ENCODE data around the gene FGGY. TPM values are rescaled to one million over a fixed set of nuclear protein-coding genes. Genes with fewer than 3 reads are reported as not detected.

FGGY gene
- total and polyA plus RNA-seq, 2 donors (not counting 1 experiment from before 2014, with no cell fraction given), result 6.1 to 38.5 TPM

- H3K36me3 ChIP-seq (replicated peaks in 1 of 2; ENCODE audit: control extremely low read depth in 1 of 2, control insufficient read depth in 1 of 2, extremely low read depth in 1 of 2, insufficient read depth in 2 of 2, low read length in 1 of 2), result no peaks in the 10 kb centered on the region
- no peak overlapping the region for H3K4me2 ChIP-seq (replicated peaks; ENCODE audit: low read depth, low read length, poor library complexity, severe bottlenecking)
- no peak overlapping the region for H3K27ac ChIP-seq (ENCODE audit: low read length in 2 of 2)
- no peaks in the 10 kb centered on the region for H4K20me1 ChIP-seq (ENCODE audit: control insufficient read depth, insufficient read depth, low read length, poor library complexity, severe bottlenecking)
- H3K27me3 ChIP-seq (replicated peaks in 1 of 4; ENCODE audit: control extremely low read depth in 1 of 4, control insufficient read depth in 3 of 4, insufficient read depth in 4 of 4, low read length in 3 of 4), result no peaks in the 10 kb centered on the region
- DNase-seq, result no peak
- intact Hi-C loops (cut with micrococcal nuclease), result no loop called here
- H3K9ac ChIP-seq (ENCODE audit: low read length), result no peak overlapping the region
- ATAC-seq (ENCODE audit: low read depth), result no peak
- ChIA-PET POLR2A (no interaction called here), CTCF (interaction anchor here (1.7 kb wide), 1 partner anchor 133 kb away, joined by 4 read pairs; no protein-coding TSS in a partner anchor)
- H3K9me3 ChIP-seq (ENCODE audit: control extremely low read depth in 1 of 3, control insufficient read depth in 2 of 3, insufficient read depth in 1 of 3, low read length in 2 of 3), result peaks cover 0 to under 1% (median 0%) of the 10 kb centered on the region in 3 donors
- no peak overlapping the region for H2AFZ ChIP-seq (ENCODE audit: insufficient read depth, low read depth, low read length, poor library complexity, severe bottlenecking)
- H3K79me2 ChIP-seq (ENCODE audit: control insufficient read depth, insufficient read depth, low read length), result no peaks in the 10 kb centered on the region
- H3K4me3 ChIP-seq (ENCODE audit: control extremely low read depth in 1 of 5, extremely low read depth in 1 of 5, insufficient read depth in 1 of 5, low read depth in 2 of 5, low read length in 4 of 5), result no peak overlapping the region
- H3K4me3 Mint-ChIP-seq, result no peak overlapping the region
- no peaks in the 10 kb centered on the region for H3K9me3 Mint-ChIP-seq (ENCODE audit: insufficient read depth)
- peaks cover 34 to 40% of the 10 kb centered on the region in 2 donors for H3K4me1 ChIP-seq (ENCODE audit: control insufficient read depth in 2 of 2, insufficient read depth in 2 of 2, low read length in 2 of 2)
- TF ChIP-seq CTCF (IDR thresholded peaks at IDR 0.05), result no peak
- no peak for TF ChIP-seq EZH2 (IDR thresholded peaks at IDR 0.05; ENCODE audit: borderline replicate concordance, insufficient read depth, low read depth, low read length, poor library complexity, severe bottlenecking)
- H3K4me1 Mint-ChIP-seq, result peaks cover 48% of the 10 kb centered on the region
- 100% methylated on average over 1 of the region's 5 CpGs for WGBS (ENCODE audit: insufficient coverage)
- H3K27me3 Mint-ChIP-seq, result no peaks in the 10 kb centered on the region
- no peak overlapping the region for H3K27ac Mint-ChIP-seq
These were observed 268.9 kb downstream of the FGGY start for GRCh38 chr1:59565611-59566410.
